Measurements from ENCODE around the gene KRTAP4-11.
"Not testable (repeated sequence)": the region's sequence is repeated elsewhere in the genome, so short reads cannot be mapped to it uniquely, and the experiment has no call there.

KRTAP4-11 gene

DNA sequence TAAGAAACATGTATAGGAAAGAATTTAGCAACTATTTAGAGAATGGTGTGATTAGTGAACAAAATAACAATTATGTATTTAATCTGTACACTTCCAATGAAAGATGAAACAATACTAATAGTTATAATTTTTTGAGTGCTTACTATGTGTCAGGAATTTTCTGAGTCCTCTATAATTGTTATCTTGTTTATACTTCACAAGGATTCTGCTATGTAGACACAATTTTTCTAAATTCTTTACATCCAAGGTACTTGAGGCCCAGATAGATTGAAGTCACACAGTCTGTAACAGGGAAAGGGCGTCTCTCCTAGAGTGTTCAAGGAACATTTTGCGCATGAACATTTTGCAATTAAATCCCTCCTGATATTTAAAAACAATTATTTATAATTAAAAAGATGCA, 6.9 kb upstream of the KRTAP4-11 start:
- no peaks in the 10 kb centered on the region for H3K27me3 ChIP-seq (replicated peaks in 2 of 5; ENCODE audit: control insufficient read depth in 4 of 5, insufficient read depth in 5 of 5, low read length in 4 of 5)
- peaks cover 0 to 15% (median 0%) of the 10 kb centered on the region in 5 experiments for H3K9me3 ChIP-seq (ENCODE audit: control extremely low read depth in 1 of 5, control insufficient read depth in 4 of 5, insufficient read depth in 2 of 5, low read depth in 1 of 5, low read length in 4 of 5)
- no peak overlapping the region for H3K27ac ChIP-seq (ENCODE audit: insufficient read depth in 1 of 2, low read depth in 1 of 2, low read length in 2 of 2, poor library complexity in 1 of 2, severe bottlenecking in 2 of 2)
- ChIA-PET CTCF (no interaction called here), POLR2A (interaction anchor here (0.6 kb wide), 1 partner anchor 41 kb away, joined by 3 read pairs; no protein-coding TSS in a partner anchor)
- no peaks in the 10 kb centered on the region for H3K36me3 ChIP-seq (ENCODE audit: control insufficient read depth in 4 of 4, insufficient read depth in 4 of 4, low read length in 3 of 4)
- DNase-seq, result no peak
- no peak overlapping the region for H3K4me3 ChIP-seq (ENCODE audit: control insufficient read depth in 1 of 7, extremely low read depth in 1 of 7, insufficient read depth in 4 of 7, low read depth in 2 of 7, low read length in 6 of 7)
- H3K4me1 ChIP-seq (ENCODE audit: control extremely low read depth in 1 of 4, control insufficient read depth in 4 of 4, insufficient read depth in 4 of 4, low read length in 3 of 4), result peaks cover 0 to 21% (median 13%) of the 10 kb centered on the region in 4 experiments
- no CpG with 5 or more reads among the region's 2 CpGs for WGBS (ENCODE audit: insufficient coverage)

GRCh38 chr17:41123991-41124371, 5.8 kb upstream of the KRTAP4-11 start, which contains the start of gene KRTAP4-12:
TSS of gene KRTAP4-12 (minus strand) at chr17:41124182. CDS start at chr17:41124122, 60 bp downstream.
- POLR2A ChIA-PET; H3K4me3 ChIP-seq (ENCODE audit: control insufficient read depth in 1 of 7, extremely low read depth in 1 of 7, insufficient read depth in 4 of 7, low read depth in 2 of 7, low read length in 6 of 7); H3K27ac ChIP-seq (ENCODE audit: insufficient read depth in 1 of 2, low read depth in 1 of 2, low read length in 2 of 2, poor library complexity in 1 of 2, severe bottlenecking in 2 of 2); H3K27me3 ChIP-seq (replicated peaks in 2 of 5; ENCODE audit: control insufficient read depth in 4 of 5, insufficient read depth in 5 of 5, low read length in 4 of 5); H3K36me3 ChIP-seq (ENCODE audit: control insufficient read depth in 4 of 4, insufficient read depth in 4 of 4, low read length in 3 of 4): not testable (repeated sequence)
- peak in 1 of 3 donors; percentile 26 for DNase-seq
- Histone ChIP-seq H3K4me1 (ENCODE audit: control extremely low read depth in 1 of 4, control insufficient read depth in 4 of 4, insufficient read depth in 4 of 4, low read length in 3 of 4) (peaks cover 0 to 27% (median 15%) of the 10 kb centered on the region in 4 experiments), H3K9me3 (ENCODE audit: control extremely low read depth in 1 of 5, control insufficient read depth in 4 of 5, insufficient read depth in 2 of 5, low read depth in 1 of 5, low read length in 4 of 5) (peaks cover 0 to 15% (median 0%) of the 10 kb centered on the region in 5 experiments)
- CTCF ChIA-PET, result interaction anchor here (1.1 kb wide), 1 partner anchor 10 kb away, joined by 3 read pairs; no protein-coding TSS in a partner anchor
- WGBS (ENCODE audit: insufficient coverage), result 100% methylated on average over 2 of the region's 3 CpGs

- CTCF ChIA-PET, result interaction anchor here (1.1 kb wide), 1 partner anchor 9 kb away, joined by 3 read pairs; no protein-coding TSS in a partner anchor
- H3K4me3 ChIP-seq (ENCODE audit: control insufficient read depth in 1 of 7, extremely low read depth in 1 of 7, insufficient read depth in 4 of 7, low read depth in 2 of 7, low read length in 6 of 7); H3K27ac ChIP-seq (ENCODE audit: insufficient read depth in 1 of 2, low read depth in 1 of 2, low read length in 2 of 2, poor library complexity in 1 of 2, severe bottlenecking in 2 of 2); H3K36me3 ChIP-seq (ENCODE audit: control insufficient read depth in 4 of 4, insufficient read depth in 4 of 4, low read length in 3 of 4); POLR2A ChIA-PET; DNase-seq; H3K27me3 ChIP-seq (replicated peaks in 2 of 5; ENCODE audit: control insufficient read depth in 4 of 5, insufficient read depth in 5 of 5, low read length in 4 of 5): not testable (repeated sequence)
- H3K4me1 ChIP-seq (ENCODE audit: control extremely low read depth in 1 of 4, control insufficient read depth in 4 of 4, insufficient read depth in 4 of 4, low read length in 3 of 4), result peaks cover 0 to 31% (median 15%) of the 10 kb centered on the region in 4 experiments
- H3K9me3 ChIP-seq (ENCODE audit: control extremely low read depth in 1 of 5, control insufficient read depth in 4 of 5, insufficient read depth in 2 of 5, low read depth in 1 of 5, low read length in 4 of 5), result peaks cover 0 to 15% (median 0%) of the 10 kb centered on the region in 5 experiments
- 88% methylated on average over 9 of the region's 12 CpGs for WGBS (ENCODE audit: insufficient coverage)
Observed at GRCh38 chr17:41123292-41123990, 5.3 kb upstream of the KRTAP4-11 start.

DNA sequence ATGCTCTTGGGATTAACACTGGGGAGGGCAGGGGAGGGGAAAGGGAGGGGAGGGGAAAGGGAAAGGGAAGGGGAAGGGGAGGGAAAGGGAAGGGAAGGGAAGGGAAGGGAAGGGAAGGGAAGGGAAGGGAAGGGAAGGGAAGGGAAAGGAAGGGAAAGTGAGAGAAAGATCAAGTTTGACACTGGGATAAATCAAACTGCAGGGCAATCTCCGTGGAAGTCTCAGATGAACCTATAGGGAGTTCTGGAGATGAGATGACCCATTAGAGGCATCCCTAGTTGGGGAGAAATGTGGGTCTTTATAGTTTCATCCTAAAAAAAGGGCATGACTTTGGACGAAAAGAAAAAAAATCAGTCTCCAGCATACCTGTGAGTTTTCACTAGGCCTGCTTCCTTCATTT, 3.6 kb upstream of the KRTAP4-11 start:
- POLR2A ChIA-PET, result no interaction called here
- Histone ChIP-seq H3K9me3 (ENCODE audit: control extremely low read depth in 1 of 5, control insufficient read depth in 4 of 5, insufficient read depth in 2 of 5, low read depth in 1 of 5, low read length in 4 of 5) (peaks cover 0 to 15% (median 0%) of the 10 kb centered on the region in 5 experiments), H3K4me1 (ENCODE audit: control extremely low read depth in 1 of 4, control insufficient read depth in 4 of 4, insufficient read depth in 4 of 4, low read length in 3 of 4) (peaks cover 0 to 31% (median 15%) of the 10 kb centered on the region in 4 experiments), H3K27me3 (replicated peaks in 2 of 5; ENCODE audit: control insufficient read depth in 4 of 5, insufficient read depth in 5 of 5, low read length in 4 of 5) (no peaks in the 10 kb centered on the region), H3K36me3 (ENCODE audit: control insufficient read depth in 4 of 4, insufficient read depth in 4 of 4, low read length in 3 of 4) (no peaks in the 10 kb centered on the region), H3K27ac (ENCODE audit: insufficient read depth in 1 of 2, low read depth in 1 of 2, low read length in 2 of 2, poor library complexity in 1 of 2, severe bottlenecking in 2 of 2) (no peak overlapping the region), H3K4me3 (ENCODE audit: control insufficient read depth in 1 of 7, extremely low read depth in 1 of 7, insufficient read depth in 4 of 7, low read depth in 2 of 7, low read length in 6 of 7) (no peak overlapping the region)
- WGBS (ENCODE audit: insufficient coverage), result 100% methylated on average over 2 of the region's 2 CpGs
- DNase-seq, result no peak
- CTCF ChIA-PET, result no interaction called here

GRCh38 chr17:41119696-41120690, 1.8 kb upstream of the KRTAP4-11 start:
- H3K4me1 ChIP-seq (ENCODE audit: control extremely low read depth in 1 of 4, control insufficient read depth in 4 of 4, insufficient read depth in 4 of 4, low read length in 3 of 4), result peaks cover 0 to 17% (median 9%) of the 10 kb centered on the region in 4 experiments
- 0% methylated on average over 4 of the region's 11 CpGs for WGBS (ENCODE audit: insufficient coverage)
- POLR2A ChIA-PET; CTCF ChIA-PET; H3K36me3 ChIP-seq (ENCODE audit: control insufficient read depth in 4 of 4, insufficient read depth in 4 of 4, low read length in 3 of 4); H3K27me3 ChIP-seq (replicated peaks in 2 of 5; ENCODE audit: control insufficient read depth in 4 of 5, insufficient read depth in 5 of 5, low read length in 4 of 5): not testable (repeated sequence)
- peak overlapping the region in 1 of 2 experiments; percentile 69 for H3K27ac ChIP-seq (ENCODE audit: insufficient read depth in 1 of 2, low read depth in 1 of 2, low read length in 2 of 2, poor library complexity in 1 of 2, severe bottlenecking in 2 of 2)
- peak overlapping the region in 1 of 7 experiments; percentile 12 for H3K4me3 ChIP-seq (ENCODE audit: control insufficient read depth in 1 of 7, extremely low read depth in 1 of 7, insufficient read depth in 4 of 7, low read depth in 2 of 7, low read length in 6 of 7)
- H3K9me3 ChIP-seq (ENCODE audit: control extremely low read depth in 1 of 5, control insufficient read depth in 4 of 5, insufficient read depth in 2 of 5, low read depth in 1 of 5, low read length in 4 of 5), result peaks cover 0 to 15% (median 0%) of the 10 kb centered on the region in 5 experiments
- peak; percentile 42 to 88 (median 75) for DNase-seq

- DNase-seq, result no peak
- Histone ChIP-seq H3K27ac (ENCODE audit: insufficient read depth in 1 of 2, low read depth in 1 of 2, low read length in 2 of 2, poor library complexity in 1 of 2, severe bottlenecking in 2 of 2) (no peak overlapping the region), H3K27me3 (replicated peaks in 2 of 5; ENCODE audit: control insufficient read depth in 4 of 5, insufficient read depth in 5 of 5, low read length in 4 of 5) (no peaks in the 10 kb centered on the region), H3K36me3 (ENCODE audit: control insufficient read depth in 4 of 4, insufficient read depth in 4 of 4, low read length in 3 of 4) (no peaks in the 10 kb centered on the region), H3K4me3 (ENCODE audit: control insufficient read depth in 1 of 7, extremely low read depth in 1 of 7, insufficient read depth in 4 of 7, low read depth in 2 of 7, low read length in 6 of 7) (no peak overlapping the region), H3K9me3 (ENCODE audit: control extremely low read depth in 1 of 5, control insufficient read depth in 4 of 5, insufficient read depth in 2 of 5, low read depth in 1 of 5, low read length in 4 of 5) (peaks cover 0 to 11% (median 2%) of the 10 kb centered on the region in 5 experiments), H3K4me1 (ENCODE audit: control extremely low read depth in 1 of 4, control insufficient read depth in 4 of 4, insufficient read depth in 4 of 4, low read length in 3 of 4) (peaks cover 0 to 16% (median 7%) of the 10 kb centered on the region in 4 experiments)
- CTCF ChIA-PET, result no interaction called here
- 100% methylated on average over 3 of the region's 4 CpGs for WGBS (ENCODE audit: insufficient coverage)
- POLR2A ChIA-PET, result no interaction called here
Observed at GRCh38 chr17:41118721-41119120, 548 bp upstream of the KRTAP4-11 start.
